OCI-M2 (cell line): ENCODE measurements around the gene RSPO3.
"Not testable (repeated sequence)": the region's sequence is repeated elsewhere in the genome, so short reads cannot be mapped to it uniquely, and the experiment has no call there.

ENCODE experiments used
- DNase-seq: peaks from one replicate; lab custom pipeline; 2025; ENCODE audit not compliant: unreplicated experiment; lab: John Stamatoyannopoulos, UW

Gene RSPO3

DNA sequence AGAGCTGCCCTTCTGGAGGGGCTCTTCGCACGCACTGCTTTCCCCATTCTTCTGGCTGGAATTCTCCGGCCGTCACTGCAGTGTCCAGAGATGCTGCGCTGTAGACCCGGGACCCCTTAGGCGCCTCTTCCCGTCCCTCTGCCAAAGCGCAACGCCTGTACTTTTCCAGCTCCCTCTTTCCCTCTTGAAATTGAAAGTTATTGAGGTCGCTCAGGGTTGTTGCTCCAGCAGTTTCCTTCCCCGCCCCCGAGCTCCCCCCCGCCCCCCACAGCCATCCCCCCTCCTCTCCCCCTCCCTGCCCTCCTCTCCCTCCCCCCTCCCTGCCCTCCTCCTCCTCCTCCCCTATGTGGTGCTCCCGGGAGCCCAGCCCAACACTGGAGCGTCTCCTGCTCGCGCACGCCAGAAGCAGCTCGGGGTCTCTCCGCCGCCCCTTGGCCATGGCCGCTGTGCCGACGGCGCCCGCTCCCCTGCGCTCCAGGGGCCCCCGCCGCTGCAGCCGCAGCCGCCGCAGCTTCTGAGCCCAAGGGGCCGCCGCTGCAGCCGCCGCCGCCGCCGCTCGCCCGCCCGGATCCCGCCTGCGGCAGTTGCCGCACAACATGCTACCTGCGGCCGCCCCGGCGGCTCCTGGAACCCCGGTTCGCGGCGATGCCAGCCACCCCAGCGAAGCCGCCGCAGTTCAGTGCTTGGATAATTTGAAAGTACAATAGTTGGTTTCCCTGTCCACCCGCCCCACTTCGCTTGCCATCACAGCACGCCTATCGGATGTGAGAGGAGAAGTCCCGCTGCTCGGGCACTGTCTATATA is at the start of gene RSPO3:
TSS of gene RSPO3 (plus strand) at position 374 of the 804 bp plus-strand sequence. CDS start 522 bp downstream, outside the sequence.
- DNase-seq, result no peak

DNA sequence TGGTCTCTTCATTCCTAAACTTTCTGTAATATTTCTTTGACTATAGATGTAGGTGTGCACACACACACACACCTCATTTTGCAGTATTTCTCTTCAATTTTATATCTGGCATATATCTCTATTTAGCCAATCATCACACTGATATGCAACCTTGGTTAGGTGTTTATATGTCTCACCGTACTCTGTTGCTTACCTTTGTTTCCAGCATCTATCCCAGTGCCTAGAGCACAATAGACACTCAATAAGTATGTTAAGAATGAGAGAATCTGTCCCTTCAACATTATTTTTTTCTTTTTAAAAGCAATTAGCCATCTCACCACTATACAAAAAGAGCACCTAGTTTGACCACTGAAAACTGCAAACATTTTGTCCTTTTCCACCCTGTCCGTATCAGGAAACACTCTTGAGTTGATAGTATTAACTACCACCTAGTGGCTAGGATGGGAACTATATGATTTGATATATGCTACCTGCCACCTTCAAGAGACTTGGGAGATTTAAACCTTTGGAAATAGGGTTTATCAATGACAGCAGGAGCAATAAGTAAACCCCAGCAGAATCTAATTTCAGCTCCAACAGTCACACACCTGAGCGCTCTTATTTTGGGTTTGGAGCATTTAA is 48.7 kb upstream of the RSPO3 start:
- no peak for DNase-seq

GRCh38 chr6:127073222-127073621 is 45.2 kb upstream of the RSPO3 start:
- no peak for DNase-seq

DNA sequence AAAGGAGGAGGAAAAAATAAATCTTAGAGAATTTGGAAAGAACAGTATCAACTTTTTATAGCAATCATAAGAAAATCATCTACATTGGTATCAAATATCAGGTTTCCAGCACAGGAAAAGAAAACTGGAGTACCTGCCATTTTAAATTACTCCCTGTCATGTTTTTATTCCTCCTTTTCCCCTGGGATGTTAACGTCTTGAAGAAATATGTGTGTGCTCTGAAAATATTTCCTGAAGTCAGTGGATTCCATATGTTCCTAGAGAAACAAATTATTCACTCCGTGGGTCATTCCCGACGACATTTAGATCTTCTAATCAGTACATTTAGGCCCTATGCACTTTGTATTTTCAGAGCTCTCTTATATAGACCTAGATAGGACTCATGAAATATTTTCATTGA is 42.0 kb upstream of the RSPO3 start:
- no peak for DNase-seq

- no peak for DNase-seq
These were observed 40.6 kb upstream of the RSPO3 start for GRCh38 chr6:127077886-127078285.

DNA sequence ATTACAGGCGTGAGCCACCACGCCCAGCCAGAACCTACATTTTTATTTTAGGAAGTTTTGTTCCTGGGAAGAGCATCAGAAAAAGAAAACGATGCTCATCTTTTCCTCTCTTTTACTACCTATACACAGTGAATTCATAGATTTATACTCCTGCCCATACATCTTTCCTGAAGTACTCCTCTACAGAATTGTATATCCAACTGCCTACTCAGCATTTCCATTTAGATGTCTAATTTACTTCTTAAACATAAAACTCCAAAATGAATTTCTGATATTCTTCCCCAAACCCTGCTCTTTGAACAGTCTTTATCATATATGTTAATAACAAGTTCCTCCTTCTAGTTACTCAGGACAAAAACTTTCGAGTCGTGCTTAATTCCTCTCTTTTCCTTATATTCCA is 39.8 kb upstream of the RSPO3 start:
- DNase-seq, result no peak

GRCh38 chr6:127079681-127080080 is 38.8 kb upstream of the RSPO3 start:
- no peak for DNase-seq

DNA sequence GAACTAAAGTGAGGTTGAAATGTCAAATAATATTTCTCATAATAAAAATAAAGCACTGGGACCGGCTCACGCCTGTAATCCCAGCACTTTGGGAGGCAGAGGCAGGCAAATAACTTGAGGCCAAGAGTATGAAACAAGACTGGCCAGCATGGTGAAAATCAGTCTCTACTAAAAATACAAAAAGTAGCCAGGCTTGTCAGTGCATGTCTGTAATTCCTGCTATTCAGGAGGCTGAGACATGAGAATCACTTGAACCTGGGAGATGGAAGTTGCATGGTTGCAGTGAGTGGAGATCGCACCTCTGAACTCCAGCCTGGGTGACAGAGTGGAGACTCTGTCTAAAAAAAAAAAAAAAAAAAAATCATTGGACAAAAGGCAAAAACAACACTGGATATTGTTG is 38.4 kb upstream of the RSPO3 start:
- no peak for DNase-seq

DNA sequence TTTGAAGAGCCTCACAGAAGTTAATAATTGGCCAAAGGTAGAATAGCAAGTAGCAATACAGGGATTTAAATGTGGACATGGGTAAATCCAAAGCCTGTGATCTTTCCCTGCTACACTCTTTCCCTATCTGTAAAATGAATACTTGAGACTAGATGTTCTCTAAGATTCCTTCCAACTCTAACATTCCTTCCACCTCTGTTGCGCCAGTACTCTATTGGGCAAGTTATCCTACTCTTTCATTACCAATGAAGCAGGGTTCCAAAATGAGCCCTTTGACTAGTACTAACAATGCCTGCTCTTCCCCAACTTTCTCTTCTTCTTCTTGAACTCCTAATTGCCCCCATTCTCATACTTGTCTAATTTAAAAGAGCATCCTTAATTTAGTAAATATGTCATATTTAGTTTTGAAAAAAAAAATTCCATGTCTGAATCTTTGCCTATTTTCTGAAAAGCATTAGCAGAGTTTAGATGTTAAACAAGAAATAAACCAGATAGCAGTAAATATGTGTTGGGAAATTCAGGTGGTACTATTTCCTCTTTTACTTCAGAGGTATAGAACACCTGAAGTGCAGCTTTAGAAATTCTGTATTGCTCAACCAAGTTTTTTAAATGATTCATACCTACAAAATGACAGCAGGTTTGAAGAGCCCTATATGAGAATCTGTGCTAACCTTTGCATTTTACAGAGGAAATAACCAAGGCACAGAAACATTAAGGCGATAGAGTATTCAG is 35.1 kb upstream of the RSPO3 start:
- DNase-seq, result no peak

GRCh38 chr6:127083963-127084310 is 34.5 kb upstream of the RSPO3 start:
- DNase-seq, result no peak

DNA sequence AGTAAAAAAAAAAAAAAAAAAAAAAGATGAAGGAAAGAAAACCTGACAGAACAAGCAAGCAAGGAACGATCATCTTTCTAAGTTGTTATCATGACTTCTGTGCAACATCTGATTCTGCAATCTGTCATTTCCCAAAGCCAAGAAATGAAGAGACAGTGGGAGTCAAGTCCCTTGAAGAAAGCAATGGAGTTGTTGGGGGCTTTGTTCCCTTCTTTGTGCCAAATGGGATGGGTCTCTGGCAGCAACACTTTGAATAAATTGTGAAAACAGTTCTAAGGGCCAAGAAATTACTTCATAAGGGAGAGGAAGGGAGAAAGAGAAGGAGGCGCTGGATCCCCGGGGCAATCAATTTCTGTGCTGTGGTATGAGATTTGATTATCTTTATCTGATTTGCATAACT is 33.3 kb upstream of the RSPO3 start:
- DNase-seq, result no peak

- no peak for DNase-seq
These were observed 28.4 kb upstream of the RSPO3 start for GRCh38 chr6:127090051-127090450.

DNA sequence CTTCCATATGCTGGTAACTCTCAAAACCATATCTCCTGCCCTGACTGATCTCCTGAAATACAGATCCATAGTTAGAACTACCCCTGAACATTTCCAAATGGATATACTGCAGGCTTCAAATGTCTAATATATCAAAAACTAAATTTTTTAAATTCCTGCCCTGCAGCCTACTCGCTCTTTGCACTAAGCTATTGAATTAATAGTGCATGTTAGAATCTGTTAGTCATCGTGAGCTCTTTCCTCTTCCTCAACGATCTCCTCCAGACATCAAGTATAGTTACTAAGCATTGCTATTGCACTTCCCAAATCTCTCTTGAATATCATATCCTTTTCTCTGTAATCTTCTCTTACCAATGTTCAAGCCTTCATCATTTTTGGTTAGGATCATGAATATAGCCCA is 26.0 kb upstream of the RSPO3 start:
- no peak for DNase-seq

DNA sequence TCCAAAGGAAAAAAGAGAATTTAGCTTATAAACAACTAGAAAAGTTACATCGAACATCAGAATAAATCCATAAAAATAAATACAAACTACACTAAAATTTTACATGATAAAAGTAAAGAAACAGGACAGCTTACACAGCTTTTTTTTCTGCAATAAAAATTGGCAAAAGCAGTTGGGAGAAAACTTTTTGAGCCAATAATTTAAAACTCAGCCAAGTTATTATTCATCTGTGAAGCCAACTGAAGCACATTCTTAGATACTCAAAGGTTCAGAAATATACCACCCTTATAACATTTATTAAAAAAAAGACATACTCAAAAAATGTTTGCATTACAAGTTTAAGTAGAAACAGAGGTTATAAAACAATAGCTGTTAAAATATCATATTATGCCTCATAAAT is 23.7 kb upstream of the RSPO3 start:
- DNase-seq, result no peak

GRCh38 chr6:127096167-127096566 is 22.3 kb upstream of the RSPO3 start:
- no peak for DNase-seq

DNA sequence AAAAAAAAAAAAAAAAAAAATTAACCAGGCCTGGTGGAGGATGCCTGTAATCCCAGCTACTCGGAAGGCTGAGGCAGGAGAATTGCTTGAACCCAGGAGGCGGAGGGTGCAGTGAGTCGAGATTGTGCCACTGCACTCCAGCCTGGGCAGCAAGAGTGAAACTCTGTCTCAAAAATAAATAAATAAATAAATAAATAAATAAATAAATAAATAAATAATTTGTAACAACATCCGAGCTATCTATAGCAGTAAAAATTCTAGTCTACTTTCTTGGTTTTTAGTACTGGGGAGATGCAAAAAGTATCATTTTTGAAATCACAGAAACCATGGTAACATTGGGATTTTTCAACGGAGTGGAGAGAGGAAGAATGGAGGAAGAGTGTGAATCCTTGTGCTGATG is 21.0 kb upstream of the RSPO3 start:
- not testable (repeated sequence) for DNase-seq

DNA sequence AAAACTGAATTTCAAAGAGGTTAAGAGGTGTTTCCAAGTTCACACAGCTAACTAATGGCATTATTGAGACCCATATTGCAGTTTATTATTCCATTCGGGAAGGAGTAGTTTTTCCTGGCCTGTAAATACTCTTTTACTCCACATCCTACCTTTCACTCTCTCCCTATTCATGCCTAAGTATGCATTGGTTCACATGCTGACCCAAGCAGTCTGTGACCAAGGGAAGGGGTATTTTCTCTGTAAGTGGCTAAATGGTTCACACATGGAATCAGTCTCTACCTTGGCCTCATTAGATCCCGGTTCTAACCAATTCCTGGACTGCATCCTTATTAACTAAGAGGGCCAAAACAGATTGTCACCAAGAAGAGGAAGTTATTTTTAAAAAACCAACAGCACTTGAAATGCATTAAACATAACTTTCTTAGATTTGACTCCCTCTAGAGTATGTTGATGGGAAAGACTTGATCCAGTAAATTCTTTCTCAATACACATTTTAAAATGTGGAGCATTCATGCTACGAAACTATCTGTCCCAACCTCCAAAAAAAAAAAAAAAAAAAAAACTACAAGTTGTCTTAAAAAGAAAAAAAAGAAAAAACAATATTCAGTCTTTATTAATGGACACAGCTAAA is 17.8 kb upstream of the RSPO3 start:
- no peak for DNase-seq

DNA sequence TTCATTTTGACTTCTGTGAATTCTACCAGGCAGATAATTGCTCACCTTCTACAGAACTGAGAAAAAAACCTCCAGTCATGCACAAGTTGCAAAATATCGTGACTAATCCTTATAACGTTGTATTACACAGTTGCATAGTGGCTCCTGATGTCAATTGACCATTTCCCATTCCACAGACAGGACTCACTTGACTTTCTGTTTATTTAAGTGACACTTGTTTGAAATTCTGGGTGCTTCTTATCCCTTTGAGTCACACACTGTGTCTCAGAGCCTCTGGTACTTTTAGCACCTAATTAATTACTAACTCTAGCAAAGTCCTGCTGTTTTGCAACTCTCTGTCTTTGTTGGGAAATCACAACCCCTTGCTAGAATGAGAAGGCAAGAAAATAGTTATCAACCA is 16.2 kb upstream of the RSPO3 start:
- DNase-seq, result no peak

- DNase-seq, result no peak
These were observed 15.6 kb upstream of the RSPO3 start for GRCh38 chr6:127102859-127103258.

GRCh38 chr6:127103482-127103881 is 15.0 kb upstream of the RSPO3 start:
- no peak for DNase-seq

DNA sequence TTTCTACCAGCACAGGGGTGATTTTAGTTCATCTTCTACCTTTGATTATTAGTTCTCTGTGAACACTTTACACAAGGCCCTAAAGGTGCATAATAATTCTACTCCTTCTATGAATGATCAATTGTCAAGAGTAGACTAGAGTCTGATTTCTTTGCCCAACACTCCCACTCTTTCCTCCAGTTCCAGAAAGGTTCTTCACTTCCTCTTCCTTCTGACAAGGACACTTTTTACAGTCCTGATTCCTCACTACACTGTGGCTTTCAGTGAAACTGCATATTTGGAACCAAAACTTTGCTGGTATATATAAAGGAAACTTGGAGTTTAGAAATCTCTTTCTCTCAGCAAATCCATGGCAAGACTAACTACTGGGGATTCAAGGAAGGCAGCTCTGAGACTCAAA is 10.6 kb upstream of the RSPO3 start:
- no peak for DNase-seq

DNA sequence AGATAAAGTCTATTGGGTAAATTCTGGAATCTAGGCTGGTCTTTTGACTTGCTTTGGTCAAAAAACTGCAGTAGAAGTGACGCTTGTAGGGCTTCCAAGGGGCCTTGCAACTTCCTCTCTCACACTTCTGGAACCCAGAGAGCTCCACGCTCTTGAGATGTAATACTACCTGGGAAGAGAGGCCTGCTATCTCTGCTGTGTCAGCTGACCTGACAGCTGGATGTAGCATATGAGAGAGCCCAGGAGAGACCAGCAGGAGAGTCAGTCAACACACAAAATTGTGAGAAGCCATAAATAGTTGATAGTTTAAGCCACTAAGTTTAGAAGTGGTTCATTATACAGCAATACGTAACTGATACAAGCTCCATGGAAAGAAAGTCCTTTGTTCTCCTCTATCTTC is 7.8 kb upstream of the RSPO3 start:
- DNase-seq, result no peak
